ENCODE data around the gene PROM1.

- TF ChIP-seq CTCF (IDR thresholded peaks at IDR 0.05; ENCODE audit: poor library complexity) (peak; percentile 49), EZH2 (IDR thresholded peaks at IDR 0.05; ENCODE audit: borderline replicate concordance) (no peak), EZH2phosphoT487 (IDR thresholded peaks at IDR 0.05; ENCODE audit: low read depth, severe bottlenecking, unreplicated experiment) (no peak)
Measured at GRCh38 chr4:15963001-15963451, 120.8 kb downstream of the PROM1 start, which contains the start of gene FGFBP2.
